Fibroblast of lung (primary cell): ENCODE results near the gene PLEKHB2. TPM values are rescaled to one million over a fixed set of nuclear protein-coding genes. Genes with fewer than 3 reads are reported as not detected.
A peak's percentile ranks its signal among the peaks of the same experiment; 100 is the strongest.

Source experiments
- DNase-seq, 2 donors: peaks; one replicate each; pipeline versions ENCODE4 v3.0.0 to v3.0.0-alpha.2; 2010; ENCODE audit warnings: low read depth in 2 of 2
- H2AFZ ChIP-seq: 2 replicates; pipeline ENCODE4 v1.5.1; 2012; ENCODE audit warnings: low read length, control low read depth, inconsistent platforms
- H3K27ac ChIP-seq: 2 replicates; pipeline ENCODE4 v1.5.1; 2011; ENCODE audit warnings: low read length, control low read depth; ENCODE audit not compliant: insufficient read depth
- H3K27me3 ChIP-seq: 2 replicates; pipeline ENCODE4 v1.5.1; 2011; ENCODE audit warnings: mild to moderate bottlenecking, low read length; ENCODE audit not compliant: control insufficient read depth, insufficient read depth
- H3K36me3 ChIP-seq: 2 replicates; pipeline ENCODE4 v1.5.1; 2011; ENCODE audit warnings: low read length; ENCODE audit not compliant: control insufficient read depth, insufficient read depth
- H3K4me1 ChIP-seq: 2 replicates; pipeline ENCODE4 v1.5.1; 2011; ENCODE audit warnings: low read length; ENCODE audit not compliant: control insufficient read depth, insufficient read depth; ENCODE audit errors: extremely low read depth
- H3K4me2 ChIP-seq: 2 replicates; pipeline ENCODE4 v1.5.1; 2011; ENCODE audit warnings: low read length, control low read depth; ENCODE audit not compliant: insufficient read depth; ENCODE audit errors: extremely low read depth
- H3K4me3 ChIP-seq, 4 experiments: fragments of 200-600 bp in 1 of 4; sonication (generic) in 1 of 4; replicated peaks in 1 of 4; 2 replicates each; pipeline ENCODE4 v1.5.1; 2011 to 2016; ENCODE audit warnings: low read length in 4 of 4, low read depth in 3 of 4, mild to moderate bottlenecking in 3 of 4, control low read depth in 2 of 4, inconsistent platforms in 1 of 4, mixed read lengths in 1 of 4; ENCODE audit not compliant: insufficient read depth in 1 of 4; ENCODE audit errors: control extremely low read depth in 1 of 4
- H3K79me2 ChIP-seq: 2 replicates; pipeline ENCODE4 v1.5.1; 2012; ENCODE audit warnings: mild to moderate bottlenecking, low read length, inconsistent platforms; ENCODE audit not compliant: control insufficient read depth, insufficient read depth
- H3K9ac ChIP-seq: 2 replicates; pipeline ENCODE4 v1.5.1; 2011; ENCODE audit warnings: mild to moderate bottlenecking, low read length, control low read depth; ENCODE audit not compliant: insufficient read depth
- H3K9me3 ChIP-seq: 2 replicates; pipeline ENCODE4 v1.5.1; 2012; ENCODE audit warnings: low read depth, low read length; ENCODE audit not compliant: control insufficient read depth, insufficient read depth
- H4K20me1 ChIP-seq: 2 replicates; pipeline ENCODE4 v1.5.1; 2011; ENCODE audit warnings: low read length; ENCODE audit not compliant: control insufficient read depth, insufficient read depth; ENCODE audit errors: extremely low read depth
- CTCF ChIP-seq, 2 donors: IDR thresholded peaks in 1 of 2; conservative IDR thresholded peaks in 1 of 2; 1 replicate in 1 of 2; 2 replicates in 1 of 2; pipeline ENCODE4 v1.5.1; 2011 to 2012; ENCODE audit warnings: low read length in 2 of 2, control low read depth in 1 of 2, inconsistent platforms in 1 of 2, low read depth in 1 of 2, mild to moderate bottlenecking in 1 of 2
- EZH2 ChIP-seq: IDR thresholded peaks from 2 replicates; pipeline ENCODE4 v1.5.1; 2012; ENCODE audit warnings: low read length, control low read depth, mild to moderate bottlenecking; ENCODE audit errors: missing control alignments
- polyA plus RNA-seq, 2 donors: library from polyadenylated mRNA; depleted of rRNA in 1 of 2; stranded (reverse) in 1 of 2; unstranded in 1 of 2; fragments of >200 nt; gene quantifications; 2 replicates each; pipeline ENCODE4 v1.2.1, GENCODE V29; 2011 to 2012; ENCODE audit warnings: missing spikeins in 1 of 2
- total RNA-seq: library from RNA; depleted of rRNA; stranded (reverse); fragments of >200 nt; gene quantifications from 2 replicates; pipeline ENCODE4 v1.2.1, GENCODE V29; 2014

PLEKHB2 gene
- total and polyA plus RNA-seq, 2 donors (not counting 1 experiment from before 2014, with no cell fraction given), result 79.6 to 94.0 TPM

GRCh38 chr2:131154071-131154531 lies 49.0 kb downstream of the PLEKHB2 start:
- DNase-seq, result peak; percentile 47 to 50
- Histone ChIP-seq H3K4me3 (no peak overlapping the region), H3K9ac (no peak overlapping the region), H3K9me3 (no peaks in the 10 kb centered on the region), H3K27ac (no peak overlapping the region), H4K20me1 (no peaks in the 10 kb centered on the region), H3K27me3 (no peaks in the 10 kb centered on the region), H3K4me2 (no peak overlapping the region), H2AFZ (no peak overlapping the region), H3K4me1 (no peaks in the 10 kb centered on the region), H3K36me3 (no peaks in the 10 kb centered on the region), H3K79me2 (no peaks in the 10 kb centered on the region)
- TF ChIP-seq CTCF (conservative IDR thresholded peaks at IDR 0.05 in 1 of 2, IDR thresholded peaks at IDR 0.05 in 1 of 2; ENCODE audit: low read depth in 1 of 2, low read length in 2 of 2), result peak; percentile 71 to 79
- TF ChIP-seq EZH2, result no peak

GRCh38 chr2:131154647-131155046 lies 49.5 kb downstream of the PLEKHB2 start:
- Histone ChIP-seq H3K27me3 (no peaks in the 10 kb centered on the region), H3K79me2 (no peaks in the 10 kb centered on the region), H3K9me3 (no peaks in the 10 kb centered on the region), H4K20me1 (no peaks in the 10 kb centered on the region), H3K9ac (no peak overlapping the region), H3K4me1 (no peaks in the 10 kb centered on the region), H2AFZ (no peak overlapping the region), H3K27ac (no peak overlapping the region), H3K36me3 (no peaks in the 10 kb centered on the region), H3K4me2 (no peak overlapping the region), H3K4me3 (no peak overlapping the region)
- no peak for DNase-seq
- no peak for TF ChIP-seq EZH2
- TF ChIP-seq CTCF (conservative IDR thresholded peaks at IDR 0.05 in 1 of 2, IDR thresholded peaks at IDR 0.05 in 1 of 2; ENCODE audit: low read depth in 1 of 2, low read length in 2 of 2), result no peak

- H3K4me3 ChIP-seq, result no peak overlapping the region
- no peaks in the 10 kb centered on the region for H4K20me1 ChIP-seq
- H3K4me1 ChIP-seq, result no peaks in the 10 kb centered on the region
- H3K27me3 ChIP-seq, result no peaks in the 10 kb centered on the region
- no peaks in the 10 kb centered on the region for H3K36me3 ChIP-seq
- no peak overlapping the region for H3K4me2 ChIP-seq
- no peaks in the 10 kb centered on the region for H3K9me3 ChIP-seq
- H3K9ac ChIP-seq, result no peak overlapping the region
- TF ChIP-seq EZH2, result no peak
- TF ChIP-seq CTCF (conservative IDR thresholded peaks at IDR 0.05 in 1 of 2, IDR thresholded peaks at IDR 0.05 in 1 of 2; ENCODE audit: low read depth in 1 of 2, low read length in 2 of 2), result no peak
- H3K79me2 ChIP-seq, result no peaks in the 10 kb centered on the region
- H3K27ac ChIP-seq, result no peak overlapping the region
- no peak for DNase-seq
- no peak overlapping the region for H2AFZ ChIP-seq
These were observed 50.2 kb downstream of the PLEKHB2 start for GRCh38 chr2:131155208-131155855.
